HepG2 (cell line): Measurements from ENCODE around the gene RNF17. TPM values are rescaled to one million over a fixed set of nuclear protein-coding genes. Genes with fewer than 3 reads are reported as not detected.

Experiments
- ATAC-seq: fragments of 200-7000 bp; cut with Tn5 transposase; 3 replicates; pipeline ENCODE4 v1.9.1; 2020; ENCODE audit warnings: mild to moderate bottlenecking, moderate library complexity
- BruUV-seq: library from RNA; stranded (reverse); fragments of 400-500 nt; replicated peaks from 2 replicates; lab custom pipeline; 2021; lab: Mats Ljungman, UMichigan
- CTCF ChIA-PET: fragments of 300-600 bp; formaldehyde crosslinking; extraction: SDS; loops from one replicate; lab custom pipeline; 2021; ENCODE audit warnings: low total read pairs, inconsistent platforms, low intra/inter-chr PET ratio; lab: Yijun Ruan, JAX
- POLR2A ChIA-PET: fragments of 350-600 bp; sonication (Branson Sonifier 250); formaldehyde crosslinking; loops from one replicate; lab custom pipeline; 2020; ENCODE audit warnings: antibody characterized with exemption, inconsistent platforms; lab: Yijun Ruan, JAX
- DNase-seq: peaks from one replicate; pipeline ENCODE4 v3.0.0-alpha.2; 2015; ENCODE audit warnings: low spot score
- FAIRE-seq: peaks from 3 replicates; lab custom pipeline; 2011; peaks lifted over from hg19 to GRCh38; lab: Jason Lieb, UNC
- H2AFZ ChIP-seq: one replicate; pipeline ENCODE4 v1.6.1; 2011; ENCODE audit warnings: low read length, inconsistent platforms
- H3K27ac ChIP-seq: fragments of 300-600 bp; 3 replicates; pipeline ENCODE4 v1.8.0; 2011; ENCODE audit warnings: mixed run types, mild to moderate bottlenecking, mixed read lengths, low read length, inconsistent platforms; ENCODE audit not compliant: insufficient read depth; ENCODE audit errors: extremely low read length
- H3K27me3 ChIP-seq, 2 experiments: fragments of 200-600 bp in 1 of 2; 2 replicates in 1 of 2; 3 replicates in 1 of 2; pipeline versions ENCODE4 v1.6.0 to v1.8.0; 2011; ENCODE audit warnings: low read length in 2 of 2, mild to moderate bottlenecking in 2 of 2, moderate library complexity in 2 of 2, inconsistent platforms in 1 of 2; ENCODE audit not compliant: insufficient read depth in 2 of 2, control insufficient read depth in 1 of 2
- H3K36me3 ChIP-seq, 2 experiments: fragments of 200-600 bp in 1 of 2; replicated peaks in 1 of 2; 2 replicates in 1 of 2; 3 replicates in 1 of 2; pipeline versions ENCODE4 v1.5.1 to v1.8.0; 2011; ENCODE audit warnings: low read length in 2 of 2, inconsistent platforms in 1 of 2; ENCODE audit not compliant: insufficient read depth in 2 of 2, control insufficient read depth in 1 of 2
- H3K4me1 ChIP-seq: 2 replicates; pipeline ENCODE4 v1.5.1; 2012; ENCODE audit warnings: low read length, inconsistent platforms; ENCODE audit not compliant: insufficient read depth
- H3K4me2 ChIP-seq: 2 replicates; pipeline ENCODE4 v1.6.0; 2011; ENCODE audit warnings: low read depth, low read length, inconsistent platforms
- H3K4me3 ChIP-seq, 3 experiments: fragments of 200-600 bp in 1 of 3; sonication (generic), shearing (Covaris generic) in 1 of 3; replicated peaks in 1 of 3; 2 replicates each; pipeline ENCODE4 v1.5.1; 2011 to 2016; ENCODE audit warnings: low read length in 3 of 3, inconsistent platforms in 2 of 3, low read depth in 2 of 3, mild to moderate bottlenecking in 2 of 3, control low read depth in 1 of 3, mixed read lengths in 1 of 3; ENCODE audit not compliant: insufficient read depth in 1 of 3
- H3K79me2 ChIP-seq: one replicate; pipeline ENCODE4 v1.6.1; 2011; ENCODE audit warnings: low read length, inconsistent platforms; ENCODE audit not compliant: insufficient read depth
- H3K9ac ChIP-seq: 2 replicates; pipeline ENCODE4 v1.6.0; 2011; ENCODE audit warnings: mild to moderate bottlenecking, low read depth, low read length, inconsistent platforms; ENCODE audit not compliant: insufficient read depth
- H3K9me3 ChIP-seq: 2 replicates; pipeline ENCODE4 v1.5.1; 2012; ENCODE audit warnings: mild to moderate bottlenecking, low read length
- H4K20me1 ChIP-seq: 2 replicates; pipeline ENCODE4 v1.6.0; 2011; ENCODE audit warnings: inconsistent platforms, mild to moderate bottlenecking, low read length, moderate library complexity; ENCODE audit not compliant: insufficient read depth
- BHLHE40 ChIP-seq: IDR thresholded peaks from 2 replicates; pipeline ENCODE4 v1.6.1; 2011; ENCODE audit warnings: low read length, improper control_type of control experiment
- EEA1 ChIP-seq: sonication (generic); formaldehyde crosslinking; IDR thresholded peaks from 2 replicates; pipeline ENCODE4 v1.5.1; 2020; ENCODE audit warnings: mild to moderate bottlenecking, missing genetic modification reagents, borderline replicate concordance
- GTF3A ChIP-seq: sonication (generic); formaldehyde crosslinking; conservative IDR thresholded peaks from 2 replicates; pipeline ENCODE4 v1.4.0; 2020; ENCODE audit warnings: mild to moderate bottlenecking, missing genetic modification reagents
- IKZF5 ChIP-seq: IDR thresholded peaks from 2 replicates; pipeline ENCODE4 v1.6.1; 2018; ENCODE audit warnings: missing genetic modification reagents, mild to moderate bottlenecking, missing compliant biosample characterization
- MAFF ChIP-seq: IDR thresholded peaks from 2 replicates; pipeline ENCODE4 v1.6.1; 2011; ENCODE audit warnings: low read depth, low read length, improper control_type of control experiment
- PRDM15 ChIP-seq: sonication (generic); formaldehyde crosslinking; IDR thresholded peaks from 2 replicates; pipeline ENCODE4 v1.4.0; 2020; ENCODE audit warnings: missing genetic modification reagents
- ZBTB10 ChIP-seq: sonication (generic); formaldehyde crosslinking; IDR thresholded peaks from 2 replicates; pipeline ENCODE4 v1.4.0; 2020; ENCODE audit warnings: missing genetic modification reagents, borderline replicate concordance
- ZBTB26 ChIP-seq: IDR thresholded peaks from 2 replicates; pipeline ENCODE4 v1.6.1; 2016; ENCODE audit warnings: missing compliant biosample characterization, missing genetic modification reagents, borderline replicate concordance
- ZFP82 ChIP-seq: sonication (generic); formaldehyde crosslinking; IDR thresholded peaks from 2 replicates; pipeline ENCODE4 v1.5.1; 2020; ENCODE audit warnings: mild to moderate bottlenecking, missing genetic modification reagents, borderline replicate concordance
- ZNF614 ChIP-seq: IDR thresholded peaks from 2 replicates; pipeline ENCODE4 v1.6.1; 2018; ENCODE audit warnings: missing biosample characterization, missing genetic modification reagents, inconsistent platforms, borderline replicate concordance
- ZXDC ChIP-seq: sonication (generic); formaldehyde crosslinking; IDR thresholded peaks from 2 replicates; pipeline ENCODE4 v1.5.0; 2020; ENCODE audit warnings: mild to moderate bottlenecking, missing genetic modification reagents
- WGBS: methylation state at CpG from one replicate; pipeline ENCODE4 v1.1.6; 2017; ENCODE audit warnings: low lambda C conversion rate; 5-methylcytosine and 5-hydroxymethylcytosine counted together
- in situ Hi-C: cut with HindIII; loops from 2 replicates; pipeline ENCODE4 v1.10.0; 2017; ENCODE audit warnings: low pct_unique_long_range_greater_than_20kb; ENCODE audit not compliant: extremely low pct_ligation_motif_present
- intact Hi-C: fragments of 100-400 bp; cut with micrococcal nuclease; formaldehyde crosslinking; loops from one replicate; pipeline ENCODE4 v1.10.0; 2022; ENCODE audit not compliant: unreplicated experiment
- polyA plus RNA-seq, 8 experiments: library from polyadenylated mRNA; depleted of rRNA in 3 of 8; stranded (reverse) in 7 of 8; unstranded in 1 of 8; fragments of >200 nt; fragmentation: Illumina TruSeq in 4 of 8; extraction: Trizol in 4 of 8; gene quantifications; 2 replicates each; pipeline versions ENCODE4 v1.2.1 to v1.2.3, GENCODE V29; 2011 to 2016; ENCODE audit warnings: low read depth in 4 of 8, missing spikeins in 1 of 8, mixed read lengths in 1 of 8; ENCODE audit not compliant: insufficient read depth in 1 of 8
- total RNA-seq, 5 experiments: library from RNA; depleted of rRNA; stranded (reverse); fragments of >200 nt; fragmentation: Illumina TruSeq; extraction: Trizol; gene quantifications; 2 replicates each; pipeline ENCODE4 v1.2.3, GENCODE V29; 2016; ENCODE audit warnings: low read depth in 1 of 5

The RNF17 gene
- total and polyA plus RNA-seq, 2 of the 13 experiments (the other 11 are each of a cell fraction or from before 2014, with no cell fraction given), result not detected

- Histone ChIP-seq H3K27me3 (peaks cover 4 to 23% of the 10 kb centered on the region in 2 experiments; a peak in 3 of 5 replicates), H3K27ac (no peak overlapping the region), H3K79me2 (no peaks in the 10 kb centered on the region), H3K9me3 (no peaks in the 10 kb centered on the region), H3K9ac (no peak overlapping the region), H3K4me1 (no peaks in the 10 kb centered on the region), H4K20me1 (no peaks in the 10 kb centered on the region), H3K36me3 (no peaks in the 10 kb centered on the region), H2AFZ (no peak overlapping the region), H3K4me2 (no peak overlapping the region), H3K4me3 (no peak overlapping the region)
- intact Hi-C loops (loop anchor here (10.0 kb wide), 1 partner anchor 118 kb away; no protein-coding TSS in a partner anchor), in situ Hi-C loops (no loop called here)
- POLR2A ChIA-PET, result no interaction called here
- ATAC-seq, result no peak
- CTCF ChIA-PET, result no interaction called here
- no peak for DNase-seq
- no peak for FAIRE-seq
- WGBS, result 47% methylated on average over 9 of the region's 12 CpGs
- no TSS peak for BruUV-seq
- no peak for TF ChIP-seq EEA1
- no peak for TF ChIP-seq ZBTB26 (CRISPR knock-in tag)
- no peak for TF ChIP-seq ZNF614 (CRISPR knock-in tag)
- TF ChIP-seq MAFF, result no peak
- no peak for TF ChIP-seq ZXDC (CRISPR knock-in tag)
- no peak for TF ChIP-seq PRDM15 (CRISPR knock-in tag)
- TF ChIP-seq GTF3A, result no peak
- no peak for TF ChIP-seq ZFP82
- TF ChIP-seq ZBTB10, result no peak
- TF ChIP-seq BHLHE40, result no peak
- no peak for TF ChIP-seq IKZF5 (CRISPR knock-in tag)
Observed at GRCh38 chr13:24723206-24723605, 40.8 kb upstream of the RNF17 start.
